MM.1S (cell line): ENCODE results near the gene NDUFB10.

Experiments used
- EZH2 ChIP-seq: fragments of 300-600 bp; sonication (generic); optimal IDR thresholded peaks from 2 replicates; pipeline ENCODE3; 2017; ENCODE audit warnings: low read depth, mild to moderate bottlenecking, antibody characterized with exemption, low read length, mixed read lengths
- TF ChIP-seq, protein P1 (sequence below): fragments of 300-600 bp; sonication (generic); IDR thresholded peaks from 2 replicates; pipeline ENCODE4 v1.5.1; 2016; ENCODE audit warnings: antibody characterized with exemption, low read length, mixed read lengths

- no peak for TF ChIP-seq EZH2
- TF ChIP-seq, protein P1, sequence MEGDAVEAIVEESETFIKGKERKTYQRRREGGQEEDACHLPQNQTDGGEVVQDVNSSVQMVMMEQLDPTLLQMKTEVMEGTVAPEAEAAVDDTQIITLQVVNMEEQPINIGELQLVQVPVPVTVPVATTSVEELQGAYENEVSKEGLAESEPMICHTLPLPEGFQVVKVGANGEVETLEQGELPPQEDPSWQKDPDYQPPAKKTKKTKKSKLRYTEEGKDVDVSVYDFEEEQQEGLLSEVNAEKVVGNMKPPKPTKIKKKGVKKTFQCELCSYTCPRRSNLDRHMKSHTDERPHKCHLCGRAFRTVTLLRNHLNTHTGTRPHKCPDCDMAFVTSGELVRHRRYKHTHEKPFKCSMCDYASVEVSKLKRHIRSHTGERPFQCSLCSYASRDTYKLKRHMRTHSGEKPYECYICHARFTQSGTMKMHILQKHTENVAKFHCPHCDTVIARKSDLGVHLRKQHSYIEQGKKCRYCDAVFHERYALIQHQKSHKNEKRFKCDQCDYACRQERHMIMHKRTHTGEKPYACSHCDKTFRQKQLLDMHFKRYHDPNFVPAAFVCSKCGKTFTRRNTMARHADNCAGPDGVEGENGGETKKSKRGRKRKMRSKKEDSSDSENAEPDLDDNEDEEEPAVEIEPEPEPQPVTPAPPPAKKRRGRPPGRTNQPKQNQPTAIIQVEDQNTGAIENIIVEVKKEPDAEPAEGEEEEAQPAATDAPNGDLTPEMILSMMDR = no peak
Measured at GRCh38 chr16:1950559-1950958, 8.8 kb upstream of the NDUFB10 start.
